HG02642 (cell line): Measurements from ENCODE around the gene DLGAP1.

Experiments used
- ATAC-seq: cut with Tn5 transposase; IDR thresholded peaks from one replicate; pipeline ENCODE4 v1.9.1; 2021; ENCODE audit warnings: mild to moderate bottlenecking; ENCODE audit not compliant: unreplicated experiment, poor library complexity

The DLGAP1 gene

GRCh38 chr18:3806656-3807055 lies 648.5 kb downstream of the DLGAP1 start:
- no peak for ATAC-seq

GRCh38 chr18:3804336-3804735 lies 650.8 kb downstream of the DLGAP1 start:
- no peak for ATAC-seq

DNA sequence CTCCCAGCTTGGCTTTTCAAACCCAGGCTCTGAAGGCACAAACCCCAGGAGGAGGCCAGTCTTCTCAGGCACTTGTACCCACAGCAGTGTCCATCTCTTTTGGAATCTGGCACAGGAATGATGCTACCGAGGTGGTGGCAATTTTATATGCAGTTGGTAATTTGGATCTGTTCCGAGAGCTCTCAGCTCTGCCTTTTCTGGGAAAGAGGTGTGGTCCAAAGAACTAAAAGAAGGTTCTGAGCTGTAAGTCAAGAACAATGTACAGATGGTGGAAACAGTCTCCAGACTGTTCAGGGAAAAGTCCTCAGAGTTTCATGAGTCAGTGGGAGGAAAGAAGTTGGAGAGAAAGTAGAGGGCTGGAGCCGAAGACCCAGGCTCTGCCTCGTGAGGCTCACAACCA lies 651.8 kb downstream of the DLGAP1 start:
- no peak for ATAC-seq

GRCh38 chr18:3799515-3799914 lies 655.6 kb downstream of the DLGAP1 start:
- no peak for ATAC-seq

DNA sequence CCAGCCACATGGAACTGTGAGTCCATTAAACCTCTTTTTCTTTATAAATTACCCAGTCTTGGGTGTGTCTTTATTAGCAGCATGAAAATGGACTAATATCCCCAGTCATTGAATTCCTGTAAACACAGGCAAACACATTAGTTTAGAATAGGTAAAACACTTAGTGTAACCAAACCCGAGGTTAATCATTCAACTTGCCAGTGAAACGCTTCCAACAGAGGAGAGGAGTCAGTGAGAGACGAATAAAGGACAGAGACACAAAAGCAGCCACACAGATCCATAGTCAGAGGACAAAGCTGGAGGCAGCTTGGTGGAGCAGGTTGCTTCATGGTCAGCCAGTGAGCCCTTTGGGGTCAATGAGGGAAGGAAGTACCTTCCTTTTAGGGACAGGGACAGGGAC lies 657.1 kb downstream of the DLGAP1 start:
- ATAC-seq: no peak

DNA sequence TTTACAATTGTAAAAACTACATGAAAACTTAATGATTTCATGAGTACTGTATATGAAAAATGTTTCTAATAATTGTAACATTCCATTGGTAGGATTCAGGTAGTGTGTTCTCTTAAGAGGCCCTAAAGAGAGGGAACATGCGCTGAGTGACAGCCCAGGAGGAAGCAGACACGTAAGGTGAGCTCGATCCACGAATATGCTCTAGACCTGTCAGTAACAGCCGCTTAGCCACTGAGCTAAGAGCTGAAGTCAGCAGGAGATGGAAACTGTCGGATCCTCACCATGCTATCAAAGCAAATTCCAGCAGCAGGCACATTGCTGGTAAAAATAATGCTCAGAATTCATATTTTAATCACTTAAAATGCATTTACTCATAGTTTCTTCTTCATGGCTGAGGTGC lies 658.7 kb downstream of the DLGAP1 start:
- no peak for ATAC-seq

DNA sequence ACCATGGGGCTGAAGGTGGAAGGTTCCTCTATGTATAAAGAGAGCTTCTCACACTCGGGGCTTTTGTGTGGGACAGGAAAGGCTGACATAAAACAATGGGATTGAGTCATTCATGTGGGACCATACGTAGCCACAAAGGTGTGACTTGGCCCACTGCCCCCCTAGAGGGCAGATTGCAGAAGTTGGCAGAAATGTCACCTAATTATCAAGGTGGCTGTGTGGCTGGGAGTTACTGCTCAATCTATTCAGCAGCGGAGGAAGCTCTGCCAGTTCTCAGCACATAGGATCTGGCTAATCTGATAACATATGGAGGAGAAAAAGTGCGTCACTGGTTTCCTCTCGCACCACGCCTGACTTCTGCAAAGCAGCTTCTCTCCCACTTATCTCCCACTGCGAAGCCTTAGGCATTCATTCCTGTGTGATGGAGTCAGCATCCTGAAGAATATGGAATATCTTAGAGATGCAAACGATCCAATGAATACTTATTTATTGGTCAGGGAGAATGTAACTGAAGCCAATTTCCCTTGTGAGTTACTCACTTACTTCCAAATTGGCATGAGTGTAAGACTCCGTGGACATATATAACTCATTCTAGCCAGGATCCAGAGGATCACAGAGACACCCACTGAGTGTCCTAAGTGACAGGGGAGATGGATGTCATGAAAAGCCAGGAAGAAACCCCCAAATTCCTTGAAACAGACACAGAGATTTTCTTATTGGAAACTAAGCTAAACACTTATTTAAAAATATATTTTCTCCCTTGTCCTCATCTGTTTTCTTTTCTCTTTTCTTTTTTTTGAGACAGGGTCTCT lies 660.4 kb downstream of the DLGAP1 start:
- no peak for ATAC-seq

- no peak for ATAC-seq
Measured at GRCh38 chr18:3793545-3793944, 661.6 kb downstream of the DLGAP1 start.

DNA sequence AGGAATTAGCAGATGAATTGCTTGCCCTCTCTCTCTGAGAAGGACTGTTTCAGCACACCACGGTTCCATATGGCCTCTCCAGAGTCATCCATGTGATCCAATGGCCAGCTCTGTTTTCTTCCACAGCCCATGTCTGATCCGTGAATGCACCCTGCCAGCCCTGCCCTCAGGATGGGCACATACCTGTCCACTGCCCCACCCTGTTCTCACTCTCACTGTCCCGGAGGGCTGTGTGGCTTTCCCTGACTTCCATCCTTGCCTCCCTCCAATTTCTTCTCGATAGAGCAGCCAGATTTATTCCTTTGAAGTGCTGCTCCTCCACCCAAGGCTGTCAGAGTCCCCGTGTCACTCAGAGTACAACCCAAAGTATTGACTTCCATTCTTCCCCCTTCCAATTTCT lies 662.0 kb downstream of the DLGAP1 start:
- no peak for ATAC-seq

GRCh38 chr18:3792711-3793110 lies 662.4 kb downstream of the DLGAP1 start:
- no peak for ATAC-seq

DNA sequence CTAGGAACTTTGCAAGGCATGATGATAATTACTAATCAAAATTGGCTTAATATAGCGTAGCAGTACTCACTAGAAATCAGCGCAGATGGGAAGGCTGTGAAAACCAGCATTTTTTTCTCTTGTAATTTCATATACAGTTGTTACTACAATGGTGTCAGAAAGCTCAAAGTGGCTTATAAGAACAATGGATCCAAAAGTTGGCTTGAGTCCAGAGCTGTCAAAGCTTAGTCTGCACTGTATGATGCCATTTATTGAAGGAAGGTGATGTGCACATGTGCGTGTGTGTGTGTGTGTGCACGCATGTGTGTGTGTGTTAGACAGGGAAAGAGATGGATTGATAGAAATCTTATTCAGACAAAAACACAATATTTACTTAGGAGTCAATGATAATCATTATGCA lies 663.9 kb downstream of the DLGAP1 start:
- no peak for ATAC-seq

DNA sequence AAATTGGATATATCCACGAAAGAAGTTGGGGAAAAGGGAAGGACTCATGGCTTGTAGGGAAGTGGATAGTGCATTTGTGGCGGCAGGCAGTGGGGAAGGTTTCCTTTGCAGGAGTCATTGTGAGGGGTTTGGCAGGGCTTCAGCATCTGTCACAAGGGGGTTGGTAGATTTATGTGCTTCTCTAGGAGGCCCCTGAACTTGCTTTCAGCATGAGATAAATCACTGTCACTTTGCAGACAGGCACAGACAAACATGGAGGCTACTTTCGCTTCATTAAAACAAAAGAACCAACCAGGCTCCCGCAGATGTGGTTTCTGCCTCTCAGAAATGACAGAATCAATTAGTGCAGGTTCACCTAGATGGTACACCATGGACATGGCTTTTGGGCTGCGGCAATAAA lies 664.4 kb downstream of the DLGAP1 start:
- ATAC-seq: no peak

GRCh38 chr18:3789525-3789924 lies 665.6 kb downstream of the DLGAP1 start:
- no peak for ATAC-seq

GRCh38 chr18:3784949-3785348 lies 670.2 kb downstream of the DLGAP1 start:
- ATAC-seq: no peak

DNA sequence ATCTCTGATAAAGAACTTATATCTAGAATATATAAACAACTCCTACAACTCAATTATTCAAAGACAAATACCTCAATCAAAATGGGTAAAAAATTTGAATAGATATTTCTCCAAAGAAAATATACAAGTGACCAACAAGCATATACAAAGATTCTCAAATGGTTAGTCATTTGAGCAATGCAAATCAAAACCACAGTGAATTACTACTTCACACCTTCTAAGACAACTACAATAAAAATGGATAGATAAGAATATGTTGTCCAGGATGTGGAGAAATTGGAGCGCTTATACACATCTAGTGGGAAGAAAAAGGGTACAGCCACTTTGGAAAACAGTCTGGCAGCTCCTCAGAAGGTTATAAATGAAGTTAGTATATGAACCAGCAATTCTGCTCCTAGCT lies 672.2 kb downstream of the DLGAP1 start:
- no peak for ATAC-seq

DNA sequence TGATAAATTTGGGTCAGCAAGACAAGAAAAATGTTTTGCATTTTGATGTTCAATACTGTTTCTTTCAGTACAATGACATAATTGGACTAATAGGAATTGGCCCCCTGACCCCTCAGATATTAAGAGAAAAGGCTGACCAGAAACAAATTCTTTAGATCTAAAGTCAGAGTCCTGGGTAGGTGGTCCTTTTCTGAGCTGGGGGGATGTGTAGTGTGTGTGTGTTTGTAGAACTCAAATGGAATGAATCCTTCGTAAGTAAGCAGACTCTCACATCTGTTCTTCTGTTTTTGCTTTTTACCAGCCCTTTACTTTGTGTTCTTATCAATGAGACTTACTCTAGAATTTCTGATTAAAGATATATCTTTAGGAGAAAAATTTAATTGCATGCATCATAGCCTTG lies 677.4 kb downstream of the DLGAP1 start:
- no peak for ATAC-seq

- ATAC-seq: no peak
Measured at GRCh38 chr18:3777122-3777521, 678.0 kb downstream of the DLGAP1 start.

GRCh38 chr18:3775996-3776395 lies 679.1 kb downstream of the DLGAP1 start:
- no peak for ATAC-seq

- no peak for ATAC-seq
Measured at GRCh38 chr18:3773303-3773702, 681.8 kb downstream of the DLGAP1 start.

- peak; percentile 98 for ATAC-seq
Measured at GRCh38 chr18:3771121-3771971, 683.8 kb downstream of the DLGAP1 start.

GRCh38 chr18:3761266-3761665 lies 693.8 kb downstream of the DLGAP1 start:
- ATAC-seq: no peak

DNA sequence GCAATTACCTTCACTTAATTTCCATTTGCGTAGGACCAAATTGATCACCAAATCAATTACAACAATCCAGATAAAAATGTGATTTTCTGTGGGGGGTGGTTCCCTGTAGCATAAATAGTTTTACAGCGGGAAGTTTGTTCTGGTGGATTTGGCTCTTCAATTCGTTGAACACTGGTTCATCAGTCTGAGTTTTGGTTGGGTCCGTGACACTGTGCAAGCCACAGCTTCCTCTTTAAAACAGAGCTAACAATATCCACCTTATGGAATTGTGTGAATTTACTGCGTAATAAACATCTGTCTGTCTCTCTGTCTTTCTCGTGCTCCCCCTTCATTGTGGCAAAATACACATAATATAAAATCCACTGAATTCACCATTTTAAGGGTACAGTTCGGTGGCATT lies 694.4 kb downstream of the DLGAP1 start:
- ATAC-seq: no peak
